GM23248 (cell line): Measurements from ENCODE around the gene MOV10L1.

Experiments used
- EZH2 ChIP-seq: fragments of 200-600 bp; sonication (generic); IDR thresholded peaks from 2 replicates; pipeline ENCODE4 v1.6.1; 2018; ENCODE audit warnings: antibody characterized with exemption, mild to moderate bottlenecking; ENCODE audit not compliant: insufficient read depth, poor library complexity, severe bottlenecking
- EZH2phosphoT487 ChIP-seq: fragments of 200-600 bp; sonication (generic); IDR thresholded peaks from 2 replicates; pipeline ENCODE4 v1.6.1; 2018; ENCODE audit warnings: antibody characterized with exemption, moderate library complexity, mild to moderate bottlenecking, low read depth; ENCODE audit not compliant: insufficient read depth

GRCh38 chr22:50111056-50111455, 21.2 kb downstream of the MOV10L1 start:
- TF ChIP-seq EZH2 (no peak), EZH2phosphoT487 (no peak)
